NCI-H2029 treated with DMSO at 0.1 percent for 48 hours (cell line): ENCODE results near the gene DNAH12.
"Not testable (repeated sequence)": the region's sequence is repeated elsewhere in the genome, so short reads cannot be mapped to it uniquely, and the experiment has no call there.

Source experiments
- DNase-seq: peaks from one replicate; lab custom pipeline; 2025; lab: John Stamatoyannopoulos, UW

The DNAH12 gene

DNA sequence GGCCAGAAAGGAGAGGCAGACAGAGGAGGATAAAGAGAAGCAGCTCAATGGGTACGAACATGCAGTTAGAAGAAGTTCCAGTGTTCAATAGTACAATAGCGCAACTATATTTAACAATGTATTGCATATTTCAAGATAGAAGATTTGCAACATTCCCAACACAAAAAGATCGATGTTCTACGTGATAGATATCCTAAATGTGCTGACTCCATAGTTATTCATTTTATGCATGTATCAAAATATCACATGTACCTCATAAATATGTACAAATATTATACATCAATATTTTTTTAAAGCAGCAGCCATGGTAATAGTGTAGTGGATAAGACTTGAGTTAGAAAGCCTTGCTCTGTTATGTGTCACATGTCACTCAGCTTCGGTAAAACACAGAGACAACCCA lies 141.5 kb downstream of the DNAH12 start:
- no peak for DNase-seq

GRCh38 chr3:57397175-57398026 lies 146.7 kb downstream of the DNAH12 start:
- DNase-seq = peak; percentile 24

DNA sequence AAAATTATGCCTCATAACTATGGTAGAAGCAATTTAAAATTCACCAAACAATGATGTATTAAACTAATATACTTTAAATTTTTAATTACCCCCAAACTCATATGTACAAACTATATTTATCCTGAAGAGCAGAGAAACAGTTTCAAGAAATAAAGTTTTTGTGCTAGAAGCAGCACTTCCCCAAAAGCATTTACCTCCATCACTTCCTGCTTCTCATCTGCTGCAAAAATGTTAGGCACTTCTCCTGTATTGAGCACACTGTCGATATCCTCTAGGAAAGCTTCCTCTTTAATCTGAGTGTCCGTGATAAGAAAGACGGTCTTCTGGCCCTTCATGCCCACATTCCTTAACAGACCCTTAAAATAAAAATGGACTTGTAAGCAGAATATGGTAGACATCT lies 150.2 kb downstream of the DNAH12 start:
- no peak for DNase-seq

GRCh38 chr3:57391767-57392166 lies 152.4 kb downstream of the DNAH12 start:
- DNase-seq = no peak

GRCh38 chr3:57389271-57389670 lies 154.9 kb downstream of the DNAH12 start:
- DNase-seq = no peak

DNA sequence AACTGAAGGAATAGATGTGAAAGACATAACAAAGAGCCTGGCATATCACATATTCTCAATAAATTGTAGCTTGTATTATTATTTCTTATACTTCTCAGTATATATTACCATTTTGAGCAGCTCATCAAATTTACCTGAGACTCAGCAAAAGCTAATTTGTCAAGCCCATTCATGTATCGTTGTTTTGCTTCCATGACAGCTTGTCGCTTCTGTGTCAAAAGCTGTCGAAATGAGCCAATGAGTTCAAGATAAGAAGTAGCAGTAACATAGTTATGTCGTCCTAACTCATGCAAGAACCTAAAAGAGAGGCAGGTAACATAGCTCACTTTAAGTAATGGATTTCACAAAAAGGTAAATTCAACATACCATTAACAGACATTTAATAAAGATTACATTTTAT lies 157.8 kb downstream of the DNAH12 start:
- no peak for DNase-seq

- no peak for DNase-seq
These were observed 158.6 kb downstream of the DNAH12 start for GRCh38 chr3:57385498-57385897.

GRCh38 chr3:57383838-57384237 lies 160.3 kb downstream of the DNAH12 start:
- DNase-seq = no peak

GRCh38 chr3:57383406-57383805 lies 160.7 kb downstream of the DNAH12 start:
- no peak for DNase-seq

- DNase-seq = no peak
These were observed 161.2 kb downstream of the DNAH12 start for GRCh38 chr3:57382933-57383332.

DNA sequence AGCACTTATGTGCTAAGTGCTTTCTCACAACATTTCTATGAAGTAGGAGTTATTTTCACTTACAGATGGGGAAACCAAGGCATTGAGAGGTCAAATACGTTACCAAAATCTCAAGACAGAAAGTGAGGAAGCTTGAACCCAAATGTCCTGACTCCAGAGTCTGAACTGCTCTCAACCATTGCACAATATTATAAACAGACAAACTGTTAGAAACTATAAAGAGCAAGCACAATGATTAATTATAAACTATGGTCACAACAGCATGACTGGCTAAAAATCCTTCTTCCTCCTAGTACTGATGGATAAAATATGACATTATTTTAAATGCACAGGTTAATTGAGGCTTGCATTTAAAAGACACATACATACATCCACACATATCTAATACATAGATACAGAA lies 173.8 kb downstream of the DNAH12 start:
- no peak for DNase-seq

GRCh38 chr3:57365089-57365488 lies 179.1 kb downstream of the DNAH12 start:
- DNase-seq = not testable (repeated sequence)

- not testable (repeated sequence) for DNase-seq
These were observed 187.9 kb downstream of the DNAH12 start for GRCh38 chr3:57356275-57356674.

DNA sequence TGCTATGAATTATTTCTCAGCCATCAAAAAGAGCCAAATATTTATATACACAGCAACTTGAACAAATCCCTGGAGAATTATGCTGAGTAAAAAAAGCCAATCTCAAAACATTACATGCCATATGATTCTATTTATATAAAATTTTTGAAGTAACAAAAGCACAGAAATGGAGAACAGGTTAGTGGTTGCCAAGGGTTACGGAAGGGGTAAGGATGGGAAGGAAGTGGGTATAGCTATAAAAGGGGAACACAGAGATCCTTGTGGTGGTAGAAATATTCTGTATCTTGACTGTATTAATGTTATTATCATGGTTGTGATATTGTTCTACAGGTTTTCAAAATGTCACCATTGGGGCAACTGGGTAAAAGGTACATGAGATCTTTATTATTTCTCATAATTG lies 189.4 kb downstream of the DNAH12 start:
- DNase-seq = no peak

GRCh38 chr3:57350271-57350670 lies 193.9 kb downstream of the DNAH12 start:
- no peak for DNase-seq

DNA sequence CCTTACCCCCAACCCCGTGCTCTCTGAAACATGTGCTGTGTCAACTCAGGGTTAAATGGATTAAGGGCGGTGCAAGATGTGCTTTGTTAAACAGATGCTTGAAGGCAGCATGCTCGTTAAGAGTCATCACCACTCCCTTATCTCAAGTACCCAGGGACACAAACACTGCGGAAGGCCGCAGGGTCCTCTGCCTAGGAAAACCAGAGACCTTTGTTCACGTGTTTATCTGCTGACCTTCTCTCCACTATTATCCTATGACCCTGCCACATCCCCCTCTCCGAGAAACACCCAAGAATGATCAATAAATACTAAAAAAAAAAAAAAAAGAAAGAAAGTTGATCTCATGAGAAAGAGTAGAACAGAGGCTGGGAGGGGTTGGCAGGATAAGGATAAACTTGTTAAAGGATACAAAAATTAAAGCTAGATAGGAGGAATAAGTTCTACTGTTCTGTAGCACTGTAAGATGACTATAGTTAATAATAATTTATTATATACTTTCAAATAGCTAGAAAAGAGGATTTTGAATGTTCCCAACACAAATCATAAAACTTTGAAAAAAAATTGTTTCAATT lies 205.0 kb downstream of the DNAH12 start:
- not testable (repeated sequence) for DNase-seq

DNA sequence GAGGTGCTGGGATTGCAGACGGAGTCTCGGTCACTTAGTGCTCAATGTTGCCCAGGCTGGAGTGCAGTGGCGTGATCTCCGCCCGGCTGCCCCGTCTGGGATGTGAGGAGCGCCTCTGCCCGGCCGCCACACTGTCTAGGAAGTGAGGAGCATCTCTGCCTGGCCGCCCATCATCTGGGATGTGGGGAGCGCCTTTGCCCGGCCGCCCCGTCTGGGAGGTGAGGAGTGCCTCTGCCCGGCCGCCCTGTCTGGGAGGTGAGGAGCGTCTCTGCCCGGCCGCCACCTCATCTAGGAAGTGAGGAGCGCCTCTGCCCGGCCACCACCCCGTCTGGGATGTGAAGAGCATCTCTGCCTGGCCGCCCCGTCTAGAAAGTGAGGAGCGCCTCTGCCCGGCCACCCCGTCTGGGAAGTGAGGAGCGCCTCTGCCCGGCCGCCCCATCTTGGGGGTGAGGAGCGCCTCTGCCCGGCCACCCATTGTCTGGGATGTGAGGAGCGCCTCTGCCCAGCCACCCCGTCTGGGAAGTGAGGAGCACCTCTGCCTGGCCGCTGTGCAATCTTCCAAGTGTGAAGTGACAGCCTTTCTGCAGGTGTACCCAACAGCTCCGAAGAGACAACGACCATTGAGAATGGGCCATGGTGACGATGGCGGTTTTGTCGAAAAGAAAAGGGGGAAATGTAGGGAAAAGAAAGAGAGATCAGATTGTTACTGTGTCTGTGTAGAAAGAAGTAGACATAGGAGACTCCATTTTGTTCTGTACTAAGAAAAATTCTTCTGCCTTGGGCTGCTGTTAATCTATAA lies 205.7 kb downstream of the DNAH12 start:
- not testable (repeated sequence) for DNase-seq

- no peak for DNase-seq
These were observed 208.7 kb downstream of the DNAH12 start for GRCh38 chr3:57335283-57335938.

DNA sequence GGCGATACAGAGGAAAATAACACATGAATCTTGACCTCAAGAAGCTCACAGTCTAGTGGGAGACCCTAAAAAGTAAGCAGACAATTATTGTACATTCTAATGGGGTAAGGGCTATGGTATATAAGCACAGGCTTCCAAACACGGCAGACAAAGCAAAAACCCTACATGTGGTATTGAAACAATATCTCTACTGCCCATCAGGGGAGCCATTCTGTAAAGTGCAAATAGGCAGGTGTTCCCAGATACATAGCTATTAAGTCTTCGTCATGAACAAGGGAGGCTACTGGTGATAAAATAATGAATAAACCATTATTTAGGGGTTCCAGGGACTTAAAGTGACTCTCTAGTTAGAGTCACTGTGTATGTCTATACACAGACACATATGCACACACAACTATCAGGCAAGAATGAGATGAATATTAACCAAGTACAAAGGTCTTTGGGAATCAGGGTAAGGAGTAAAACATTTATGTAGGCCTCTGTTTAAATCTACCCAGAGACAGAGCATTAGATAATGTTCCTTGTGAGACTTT lies 213.0 kb downstream of the DNAH12 start:
- no peak for DNase-seq

- DNase-seq = not testable (repeated sequence)
These were observed 217.6 kb downstream of the DNAH12 start for GRCh38 chr3:57326498-57326897.

DNA sequence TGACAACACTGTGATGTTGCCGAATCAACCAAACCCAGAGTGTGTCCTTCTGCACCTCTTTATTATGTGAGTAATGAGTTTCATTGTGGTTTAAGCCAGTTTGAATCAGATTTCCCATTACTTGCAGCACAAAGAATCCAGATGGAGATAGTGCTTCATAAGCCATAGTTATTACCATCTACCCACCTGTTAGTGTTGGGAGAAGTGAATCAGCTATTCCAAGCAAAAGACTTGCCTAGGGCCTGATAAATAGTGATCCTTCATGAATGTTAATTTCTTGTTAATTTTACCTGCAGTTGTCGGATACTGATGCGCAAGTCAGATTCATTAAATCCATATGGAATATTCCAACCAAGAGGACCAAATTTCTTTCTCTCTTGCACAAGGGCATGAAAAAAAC lies 229.9 kb downstream of the DNAH12 start:
- DNase-seq = no peak

DNA sequence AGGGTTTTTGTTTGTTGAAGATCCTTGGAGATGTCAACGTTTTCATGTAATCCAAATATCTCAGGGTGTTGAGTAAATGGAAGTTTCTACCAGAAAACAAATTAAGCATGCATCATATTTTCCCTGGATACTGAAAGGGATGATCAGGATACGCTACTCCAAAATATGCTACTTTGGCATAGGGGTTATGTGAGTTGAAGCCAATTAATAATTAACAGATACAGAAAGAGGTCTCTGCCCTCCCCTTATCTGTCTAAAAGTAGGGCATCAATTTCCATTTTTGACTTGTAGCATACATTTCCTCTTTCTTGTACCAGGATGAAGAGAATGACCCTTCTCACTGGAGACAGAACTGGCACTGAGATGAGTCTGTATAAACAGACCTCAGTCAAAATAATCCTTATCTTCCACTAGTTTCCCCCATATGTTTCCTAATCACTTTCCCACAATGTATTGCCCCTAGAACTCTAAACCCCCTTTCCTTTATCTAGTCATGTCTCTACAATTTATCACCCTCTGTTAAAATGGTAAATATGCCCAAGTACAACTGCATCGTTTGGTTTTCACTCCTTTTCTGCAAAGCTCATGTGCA lies 234.3 kb downstream of the DNAH12 start:
- no peak for DNase-seq
